Activated naive CD4-positive, alpha-beta T cell treated with Interleukin-2 at 50 U/mL for 16 hours (primary cell): ENCODE data around the gene CLASP1.
"Not testable (repeated sequence)": the region's sequence is repeated elsewhere in the genome, so short reads cannot be mapped to it uniquely, and the experiment has no call there.

ENCODE experiments used
- DNase-seq: peaks from one replicate; pipeline ENCODE4 v3.0.0-alpha.2; 2020

Gene CLASP1

GRCh38 chr2:121362774-121363173, 286.5 kb downstream of the CLASP1 start:
- DNase-seq = no peak

GRCh38 chr2:121362226-121362625, 287.0 kb downstream of the CLASP1 start:
- DNase-seq = no peak

- DNase-seq = no peak
Observed at GRCh38 chr2:121360566-121361300, 288.5 kb downstream of the CLASP1 start.

GRCh38 chr2:121359716-121360565, 289.3 kb downstream of the CLASP1 start:
- DNase-seq = no peak

- no peak for DNase-seq
Observed at GRCh38 chr2:121359170-121359569, 290.1 kb downstream of the CLASP1 start.

GRCh38 chr2:121358291-121358690, 291.0 kb downstream of the CLASP1 start:
- no peak for DNase-seq

- DNase-seq = no peak
Observed at GRCh38 chr2:121356058-121356640, 293.1 kb downstream of the CLASP1 start.

- DNase-seq = no peak
Observed at GRCh38 chr2:121355488-121355887, 293.8 kb downstream of the CLASP1 start.

- no peak for DNase-seq
Observed at GRCh38 chr2:121351521-121352318, 297.5 kb downstream of the CLASP1 start.

- DNase-seq = no peak
Observed at GRCh38 chr2:121350890-121351289, 298.4 kb downstream of the CLASP1 start.

GRCh38 chr2:121350402-121350775, 298.9 kb downstream of the CLASP1 start:
- DNase-seq = no peak

- no peak for DNase-seq
Observed at GRCh38 chr2:121349721-121350401, 299.4 kb downstream of the CLASP1 start.

GRCh38 chr2:121348128-121348740, 301.0 kb downstream of the CLASP1 start:
- DNase-seq = no peak

GRCh38 chr2:121346859-121347258, 302.4 kb downstream of the CLASP1 start:
- DNase-seq = no peak

GRCh38 chr2:121346407-121346806, 302.9 kb downstream of the CLASP1 start:
- DNase-seq = no peak

- DNase-seq = no peak
Observed at GRCh38 chr2:121345887-121346286, 303.4 kb downstream of the CLASP1 start.

GRCh38 chr2:121345101-121345500, 304.2 kb downstream of the CLASP1 start:
- no peak for DNase-seq

GRCh38 chr2:121343828-121344399, 305.3 kb downstream of the CLASP1 start:
- DNase-seq = not testable (repeated sequence)

GRCh38 chr2:121343191-121343590, 306.1 kb downstream of the CLASP1 start:
- no peak for DNase-seq

GRCh38 chr2:121342751-121343150, 306.5 kb downstream of the CLASP1 start:
- no peak for DNase-seq

- DNase-seq = no peak
Observed at GRCh38 chr2:121340926-121341325, 308.3 kb downstream of the CLASP1 start.

- DNase-seq = no peak
Observed at GRCh38 chr2:121338281-121338680, 311.0 kb downstream of the CLASP1 start.
